ENCODE results near the gene NPTX1. TPM values are rescaled to one million over a fixed set of nuclear protein-coding genes. Genes with fewer than 3 reads are reported as not detected.

NPTX1 gene
- total RNA-seq, 2 experiments from 2014 or later, result 0.48 to 0.51 TPM

DNA sequence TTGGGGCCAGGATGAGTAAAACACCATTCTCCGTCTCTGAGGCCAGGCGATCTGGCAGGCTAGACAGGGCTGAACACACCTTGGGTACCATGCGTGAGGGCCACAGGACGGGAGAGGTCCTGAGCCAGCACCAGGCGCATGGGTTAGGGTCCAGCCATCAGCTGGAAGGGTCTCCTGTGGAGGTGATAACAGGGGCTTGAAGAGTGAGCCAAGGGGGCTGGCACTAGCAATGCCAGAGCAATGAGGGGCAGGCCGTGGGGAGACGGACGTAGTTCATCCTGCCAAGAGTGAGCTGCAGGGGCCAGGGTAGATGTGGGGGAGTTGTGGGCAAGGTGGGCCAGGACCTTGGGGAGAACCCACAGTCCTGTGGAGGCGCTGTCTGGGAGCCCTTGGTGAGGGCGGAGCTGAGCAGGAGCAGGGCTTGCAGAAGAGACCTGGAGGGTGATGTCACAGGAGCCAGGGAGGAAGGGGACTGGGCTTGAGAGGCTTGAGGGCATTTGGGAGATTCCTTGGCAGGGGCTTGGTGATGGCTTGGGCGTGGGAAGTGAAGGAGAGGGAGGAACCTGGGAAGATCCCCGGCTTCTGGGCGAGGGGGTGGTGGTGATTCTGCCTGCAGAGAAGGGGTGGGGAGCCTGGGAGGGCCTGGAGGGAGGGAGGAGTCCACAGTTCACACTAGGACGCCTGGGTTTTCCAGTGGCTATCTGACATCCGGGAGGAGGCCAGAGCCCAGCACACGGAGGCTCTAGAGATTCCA lies 6.3 kb upstream of the NPTX1 start:
- ChIA-PET CTCF (no interaction called here), POLR2A (no interaction called here)

- ChIA-PET CTCF (no interaction called here), POLR2A (no interaction called here)
Observed at GRCh38 chr17:80482058-80482318, 5.6 kb upstream of the NPTX1 start.

- POLR2A ChIA-PET, result no interaction called here
- CTCF ChIA-PET, result no interaction called here
Observed at GRCh38 chr17:80481284-80482057, 5.1 kb upstream of the NPTX1 start.

DNA sequence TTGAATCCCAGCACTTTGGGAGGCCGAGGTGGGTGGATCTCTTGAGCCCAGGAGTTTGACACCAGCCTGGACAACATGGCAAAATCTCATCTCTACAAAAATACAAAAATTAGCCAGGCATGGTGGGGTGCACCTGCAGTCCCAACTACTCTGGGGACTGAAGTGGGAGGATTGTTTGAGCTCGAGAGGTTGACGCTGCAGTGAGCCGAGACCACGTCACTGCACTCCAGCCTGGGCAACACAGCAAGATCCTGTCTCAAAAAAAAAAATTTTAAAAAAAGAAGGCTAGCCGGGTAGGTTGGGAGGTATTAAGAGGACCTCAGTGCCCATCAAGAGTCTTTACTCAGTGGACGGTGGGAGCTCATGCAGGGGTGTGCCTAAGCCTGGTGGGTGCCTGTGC lies 3.8 kb upstream of the NPTX1 start:
- POLR2A ChIA-PET, result no interaction called here
- CTCF ChIA-PET, result interaction anchor here (1.0 kb wide), 1 partner anchor 16 kb away, joined by 3 read pairs; no protein-coding TSS in a partner anchor

DNA sequence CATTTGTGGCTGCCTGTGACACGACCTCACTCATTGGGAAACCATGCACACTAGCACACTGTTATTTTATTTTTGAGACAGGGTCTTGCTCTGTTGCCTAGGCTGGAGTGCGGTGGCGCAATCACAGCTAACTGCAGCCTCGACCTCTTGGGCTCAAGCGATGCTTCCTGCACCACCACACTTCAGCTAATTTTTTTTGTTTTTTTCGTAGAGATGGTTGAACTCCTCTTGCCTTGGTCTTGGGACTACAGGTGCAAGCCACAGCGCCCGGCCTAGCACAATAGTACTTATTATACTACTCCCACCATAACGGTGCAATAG lies 2.8 kb upstream of the NPTX1 start:
- POLR2A ChIA-PET, result no interaction called here
- CTCF ChIA-PET, result interaction anchor here (1.0 kb wide), 1 partner anchor 17 kb away, joined by 3 read pairs; no protein-coding TSS in a partner anchor

GRCh38 chr17:80478487-80479245 lies 2.3 kb upstream of the NPTX1 start:
- ChIA-PET CTCF (interaction anchor here (0.9 kb wide), 1 partner anchor 97 kb away, joined by 3 read pairs; no protein-coding TSS in a partner anchor), POLR2A (no interaction called here)

GRCh38 chr17:80477647-80478478 lies 1.5 kb upstream of the NPTX1 start:
- POLR2A ChIA-PET, result interaction anchor here (1.3 kb wide), 1 partner anchor 23 kb away, joined by 4 read pairs; no protein-coding TSS in a partner anchor

GRCh38 chr17:80476877-80477646 lies 655 bp upstream of the NPTX1 start:
- ChIA-PET POLR2A (interaction anchor here (1.3 kb wide), 1 partner anchor 22 kb away, joined by 4 read pairs; no protein-coding TSS in a partner anchor), CTCF (interaction anchor here (1.0 to 2.2 kb wide), 3 partner anchors 13 to 99 kb away, joined by 3 to 5 read pairs (median 3); no protein-coding TSS in a partner anchor)

More at GRCh38 chr17:80477647-80478478, 1.5 kb upstream of the NPTX1 start:
- CTCF ChIA-PET, result interaction anchor here (0.9 to 1.0 kb wide), 2 partner anchors 51 to 98 kb away, joined by 3 read pairs; no protein-coding TSS in a partner anchor

DNA sequence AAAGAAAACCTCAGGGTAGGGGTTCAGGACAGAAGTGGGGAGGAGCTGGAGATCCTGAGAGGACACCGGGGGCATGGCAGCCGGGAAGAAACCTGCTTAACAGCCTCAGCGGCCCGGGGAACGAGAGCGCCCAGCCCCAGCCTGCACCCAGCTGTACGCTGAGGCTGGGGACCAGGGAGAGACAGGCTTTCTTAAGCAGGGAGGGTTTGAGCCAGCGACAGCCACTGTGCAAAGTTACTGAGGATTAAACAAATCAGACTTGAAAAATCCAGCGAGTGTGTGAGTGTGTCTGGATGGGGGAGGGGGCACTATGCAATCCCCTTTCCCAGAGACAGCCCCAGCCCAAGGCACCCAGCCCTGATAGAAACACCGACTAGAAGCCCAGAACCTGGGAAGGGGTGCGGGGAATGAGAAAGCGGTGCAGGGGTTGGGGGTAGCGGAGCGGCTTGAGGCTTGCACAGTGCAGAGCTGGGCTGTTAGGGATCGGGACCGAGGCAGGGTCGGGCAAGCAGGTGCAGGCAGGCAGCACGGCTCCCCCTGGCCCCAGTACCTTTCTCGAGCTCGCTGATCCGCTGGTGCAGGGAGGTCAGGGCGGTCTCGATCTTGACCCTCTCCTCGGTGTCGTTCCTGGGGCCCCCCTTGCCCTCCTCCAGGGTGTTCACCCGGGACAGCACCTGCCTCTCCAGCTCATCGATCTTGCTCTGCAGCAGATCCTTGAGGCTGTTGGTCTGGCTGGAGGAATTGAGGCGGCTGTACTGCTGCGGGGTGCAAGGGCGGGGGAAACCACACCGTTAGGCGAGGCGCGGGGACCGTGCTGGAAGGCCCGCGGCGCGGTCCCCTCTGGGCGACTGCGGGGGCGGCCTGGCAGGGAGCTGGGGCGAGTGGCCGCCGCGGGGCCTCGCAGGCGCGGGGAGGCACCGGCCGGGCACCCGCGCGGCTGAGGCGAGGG lies 1.2 kb downstream of the NPTX1 start:
- CTCF ChIA-PET, result interaction anchor here (0.9 to 2.2 kb wide), 2 partner anchors 48 to 101 kb away, joined by 3 to 5 read pairs; no protein-coding TSS in a partner anchor

GRCh38 chr17:80474231-80474960 lies 2.0 kb downstream of the NPTX1 start:
- POLR2A ChIA-PET, result no interaction called here
- CTCF ChIA-PET, result no interaction called here

More for the DNA sequence above, 1.2 kb downstream of the NPTX1 start:
- POLR2A ChIA-PET, result no interaction called here

DNA sequence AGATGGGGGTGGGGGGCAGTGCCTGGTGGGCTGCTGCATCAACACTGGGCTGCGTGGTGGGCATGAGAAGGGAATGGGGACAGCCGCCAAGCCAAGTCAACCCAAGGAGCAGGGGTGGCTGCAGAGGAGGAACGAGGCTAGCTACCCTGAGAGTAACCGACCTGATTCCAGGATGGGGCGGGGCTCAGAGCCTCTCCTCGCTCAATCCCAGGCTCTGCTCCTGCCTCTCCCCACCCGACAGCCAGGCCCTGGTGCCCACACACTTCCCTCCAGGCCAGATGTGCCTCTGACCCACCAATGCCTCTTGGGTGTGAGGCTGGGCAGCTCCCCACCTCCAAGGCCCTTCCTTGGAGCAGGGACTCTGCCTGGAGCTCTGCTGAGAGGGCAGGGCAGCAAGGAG lies 2.7 kb downstream of the NPTX1 start:
- ChIA-PET CTCF (no interaction called here), POLR2A (no interaction called here)

GRCh38 chr17:80472996-80473395 lies 3.4 kb downstream of the NPTX1 start:
- ChIA-PET POLR2A (no interaction called here), CTCF (no interaction called here)

- CTCF ChIA-PET, result no interaction called here
- POLR2A ChIA-PET, result no interaction called here
Observed at GRCh38 chr17:80471922-80472321, 4.5 kb downstream of the NPTX1 start.

- POLR2A ChIA-PET, result interaction anchor here (0.9 kb wide), 1 partner anchor 16 kb away, joined by 3 read pairs; no protein-coding TSS in a partner anchor
- CTCF ChIA-PET, result no interaction called here
Observed at GRCh38 chr17:80470603-80471002, 5.8 kb downstream of the NPTX1 start.

- CTCF ChIA-PET, result interaction anchor here (0.6 kb wide), 1 partner anchor 395 kb away, joined by 3 read pairs; no protein-coding TSS in a partner anchor
- POLR2A ChIA-PET, result no interaction called here
Observed at GRCh38 chr17:80469667-80470066, 6.7 kb downstream of the NPTX1 start.

GRCh38 chr17:80468781-80469493 lies 7.5 kb downstream of the NPTX1 start:
- ChIA-PET CTCF (no interaction called here), POLR2A (interaction anchor here (0.7 kb wide), 1 partner anchor 22 kb away, joined by 3 read pairs; no protein-coding TSS in a partner anchor)

All from activated CD8-positive, alpha-beta memory T cell treated with anti-CD3 and anti-CD28 coated beads for 36 hours (primary cell).